Activated T-cell treated with anti-CD3 and anti-CD28 coated beads, Interleukin-2, amount 50 U/mL, for 24 hours (primary cell): Measurements from ENCODE around the gene ELP1.
"Not testable (repeated sequence)": the region's sequence is repeated elsewhere in the genome, so short reads cannot be mapped to it uniquely, and the experiment has no call there.

Experiments used
- DNase-seq: peaks from one replicate; pipeline ENCODE4 v3.0.0-alpha.2; 2020
- H3K27ac Mint-ChIP-seq: 2 replicates; pipeline ENCODE4 v1.8.0; 2020; ENCODE audit warnings: mild to moderate bottlenecking, mixed read lengths
- H3K27me3 Mint-ChIP-seq: 2 replicates; pipeline ENCODE4 v1.8.0; 2020; ENCODE audit warnings: mixed read lengths
- H3K36me3 Mint-ChIP-seq: 2 replicates; pipeline ENCODE4 v1.8.0; 2020; ENCODE audit warnings: low read depth, mixed read lengths
- H3K4me1 Mint-ChIP-seq: 2 replicates; pipeline ENCODE4 v1.8.0; 2020; ENCODE audit warnings: low read depth, mixed read lengths
- H3K4me3 Mint-ChIP-seq: 2 replicates; pipeline ENCODE4 v1.8.0; 2020; ENCODE audit warnings: mild to moderate bottlenecking, moderate library complexity, mixed read lengths
- H3K9me3 Mint-ChIP-seq: 2 replicates; pipeline ENCODE4 v1.8.0; 2020; ENCODE audit warnings: mixed read lengths

The ELP1 gene

GRCh38 chr9:108859459-108860114, 74.3 kb downstream of the ELP1 start:
- H3K27me3 Mint-ChIP-seq = no peaks in the 10 kb centered on the region
- H3K9me3 Mint-ChIP-seq = no peaks in the 10 kb centered on the region
- no peak for DNase-seq
- peaks cover 6% of the 10 kb centered on the region for H3K36me3 Mint-ChIP-seq
- H3K4me1 Mint-ChIP-seq = peaks cover 5% of the 10 kb centered on the region
- H3K4me3 Mint-ChIP-seq = no peak overlapping the region
- H3K27ac Mint-ChIP-seq = no peak overlapping the region

GRCh38 chr9:108857572-108857971, 76.4 kb downstream of the ELP1 start:
- H3K27me3 Mint-ChIP-seq = peaks cover 2% of the 10 kb centered on the region
- peaks cover 2% of the 10 kb centered on the region for H3K36me3 Mint-ChIP-seq
- H3K4me3 Mint-ChIP-seq = no peak overlapping the region
- H3K9me3 Mint-ChIP-seq = no peaks in the 10 kb centered on the region
- DNase-seq = no peak
- H3K27ac Mint-ChIP-seq = no peak overlapping the region
- H3K4me1 Mint-ChIP-seq = peaks cover 5% of the 10 kb centered on the region

- Mint-ChIP-seq H3K27me3 (peaks cover 11% of the 10 kb centered on the region), H3K27ac (no peak within 1 kb of the TSS), H3K9me3 (no peaks in the 10 kb centered on the region), H3K4me1 (peaks cover 5% of the 10 kb centered on the region), H3K36me3 (no peaks in the 10 kb centered on the region), H3K4me3 (no peak within 1 kb of the TSS)
- no peak for DNase-seq
Observed at GRCh38 chr9:108855888-108856287, 78.0 kb downstream of the ELP1 start, which contains the start of gene ACTL7B. TSS of gene ACTL7B (minus strand) at chr9:108855986. CDS start at chr9:108855930, 56 bp downstream.

- no peak for DNase-seq
- no peaks in the 10 kb centered on the region for H3K9me3 Mint-ChIP-seq
- no peak overlapping the region for H3K27ac Mint-ChIP-seq
- peaks cover 5% of the 10 kb centered on the region for H3K4me1 Mint-ChIP-seq
- H3K27me3 Mint-ChIP-seq = peaks cover 11% of the 10 kb centered on the region
- no peaks in the 10 kb centered on the region for H3K36me3 Mint-ChIP-seq
- H3K4me3 Mint-ChIP-seq = no peak overlapping the region
Observed at GRCh38 chr9:108855529-108855886, 78.4 kb downstream of the ELP1 start.

GRCh38 chr9:108854641-108855528, 79.0 kb downstream of the ELP1 start:
- Mint-ChIP-seq H3K27me3 (peaks cover 11% of the 10 kb centered on the region), H3K27ac (no peak overlapping the region), H3K9me3 (no peaks in the 10 kb centered on the region), H3K4me3 (no peak overlapping the region), H3K4me1 (peaks cover 4% of the 10 kb centered on the region), H3K36me3 (no peaks in the 10 kb centered on the region)
- no peak for DNase-seq

- Mint-ChIP-seq H3K36me3 (no peaks in the 10 kb centered on the region), H3K9me3 (no peaks in the 10 kb centered on the region), H3K4me3 (no peak overlapping the region), H3K27ac (no peak overlapping the region), H3K27me3 (peaks cover 11% of the 10 kb centered on the region), H3K4me1 (no peaks in the 10 kb centered on the region)
- no peak for DNase-seq
Observed at GRCh38 chr9:108854094-108854493, 79.8 kb downstream of the ELP1 start.

- Mint-ChIP-seq H3K27ac (no peak overlapping the region), H3K27me3 (peaks cover 11% of the 10 kb centered on the region), H3K36me3 (no peaks in the 10 kb centered on the region), H3K9me3 (no peaks in the 10 kb centered on the region), H3K4me1 (no peaks in the 10 kb centered on the region), H3K4me3 (no peak overlapping the region)
- no peak for DNase-seq
Observed at GRCh38 chr9:108852079-108852478, 81.8 kb downstream of the ELP1 start.

GRCh38 chr9:108851138-108851537, 82.8 kb downstream of the ELP1 start:
- no peak overlapping the region for H3K27ac Mint-ChIP-seq
- H3K4me1 Mint-ChIP-seq = no peaks in the 10 kb centered on the region
- DNase-seq = no peak
- H3K36me3 Mint-ChIP-seq = no peaks in the 10 kb centered on the region
- H3K27me3 Mint-ChIP-seq = peaks cover 11% of the 10 kb centered on the region
- no peaks in the 10 kb centered on the region for H3K9me3 Mint-ChIP-seq
- no peak overlapping the region for H3K4me3 Mint-ChIP-seq

GRCh38 chr9:108850293-108850897, 83.5 kb downstream of the ELP1 start:
- Mint-ChIP-seq H3K9me3 (no peaks in the 10 kb centered on the region), H3K36me3 (no peaks in the 10 kb centered on the region), H3K4me1 (no peaks in the 10 kb centered on the region), H3K4me3 (no peak overlapping the region), H3K27me3 (peaks cover 11% of the 10 kb centered on the region), H3K27ac (no peak overlapping the region)
- no peak for DNase-seq

GRCh38 chr9:108848296-108848695, 85.6 kb downstream of the ELP1 start:
- not testable (repeated sequence) for DNase-seq, H3K4me1 Mint-ChIP-seq, H3K27ac Mint-ChIP-seq, H3K4me3 Mint-ChIP-seq, H3K36me3 Mint-ChIP-seq, H3K9me3 Mint-ChIP-seq
- H3K27me3 Mint-ChIP-seq = peaks cover 11% of the 10 kb centered on the region

GRCh38 chr9:108845947-108846346, 88.0 kb downstream of the ELP1 start:
- no peaks in the 10 kb centered on the region for H3K27me3 Mint-ChIP-seq

GRCh38 chr9:108845507-108845906, 88.4 kb downstream of the ELP1 start:
- Mint-ChIP-seq H3K27ac (no peak overlapping the region), H3K36me3 (no peaks in the 10 kb centered on the region), H3K9me3 (no peaks in the 10 kb centered on the region), H3K4me3 (no peak overlapping the region), H3K27me3 (no peaks in the 10 kb centered on the region), H3K4me1 (peaks cover 13% of the 10 kb centered on the region)
- DNase-seq = no peak

More at GRCh38 chr9:108845947-108846346, 88.0 kb downstream of the ELP1 start:
- H3K36me3 Mint-ChIP-seq = no peaks in the 10 kb centered on the region
- no peak overlapping the region for H3K4me3 Mint-ChIP-seq
- no peak overlapping the region for H3K27ac Mint-ChIP-seq
- H3K4me1 Mint-ChIP-seq = peaks cover 13% of the 10 kb centered on the region
- H3K9me3 Mint-ChIP-seq = no peaks in the 10 kb centered on the region
- no peak for DNase-seq

- Mint-ChIP-seq H3K27me3 (no peaks in the 10 kb centered on the region), H3K9me3 (no peaks in the 10 kb centered on the region), H3K4me3 (no peak overlapping the region), H3K27ac (no peak overlapping the region), H3K36me3 (no peaks in the 10 kb centered on the region), H3K4me1 (peaks cover 13% of the 10 kb centered on the region)
- DNase-seq = no peak
Observed at GRCh38 chr9:108844856-108845255, 89.1 kb downstream of the ELP1 start.

GRCh38 chr9:108844391-108844790, 89.5 kb downstream of the ELP1 start:
- DNase-seq = no peak
- Mint-ChIP-seq H3K27ac (no peak overlapping the region), H3K4me1 (peaks cover 13% of the 10 kb centered on the region), H3K27me3 (no peaks in the 10 kb centered on the region), H3K9me3 (no peaks in the 10 kb centered on the region), H3K36me3 (no peaks in the 10 kb centered on the region), H3K4me3 (no peak overlapping the region)
